ENCODE results near the gene FZD2. TPM values are rescaled to one million over a fixed set of nuclear protein-coding genes. Genes with fewer than 3 reads are reported as not detected.

The FZD2 gene
- total RNA-seq, 2 experiments from 2014 or later = not detected

GRCh38 chr17:44572801-44573200, 15.5 kb downstream of the FZD2 start:
- Mint-ChIP-seq H3K4me3 (no peak overlapping the region), H3K36me3 (ENCODE audit: low read depth) (no peaks in the 10 kb centered on the region), H3K27me3 (peaks cover 42% of the 10 kb centered on the region), H3K27ac (no peak overlapping the region), H3K4me1 (ENCODE audit: low read depth) (no peaks in the 10 kb centered on the region), H3K9me3 (no peaks in the 10 kb centered on the region)
- H3K4me3 ChIP-seq (ENCODE audit: low read length) = no peak overlapping the region
- no peak overlapping the region for H3K27ac ChIP-seq (ENCODE audit: low read depth in 1 of 2, low read length in 2 of 2)
- intact Hi-C loops (cut with DNase I, micrococcal nuclease) = no loop called here
- no peak for ATAC-seq (ENCODE audit: poor library complexity)
- no peaks in the 10 kb centered on the region for H3K4me1 ChIP-seq (ENCODE audit: insufficient read depth, low read length)
- H3K27me3 ChIP-seq (ENCODE audit: control insufficient read depth in 1 of 2, insufficient read depth in 2 of 2, low read length in 2 of 2) = peaks cover 5 to 9% of the 10 kb centered on the region in 2 experiments
- POLR2A ChIA-PET = no interaction called here
- no peaks in the 10 kb centered on the region for H3K36me3 ChIP-seq (ENCODE audit: insufficient read depth, low read length)
- H3K9me3 ChIP-seq (ENCODE audit: control insufficient read depth in 1 of 2, insufficient read depth in 1 of 2, low read length in 2 of 2) = peaks cover 0 to 5% of the 10 kb centered on the region in 2 experiments
- DNase-seq = no peak
- CTCF ChIA-PET = no interaction called here
- TF ChIP-seq CTCF (IDR thresholded peaks at IDR 0.05) = no peak

GRCh38 chr17:44575403-44575802, 18.1 kb downstream of the FZD2 start:
- no peaks in the 10 kb centered on the region for H3K4me1 Mint-ChIP-seq (ENCODE audit: low read depth)
- H3K4me3 Mint-ChIP-seq = no peak overlapping the region
- intact Hi-C loops (cut with DNase I, micrococcal nuclease) = no loop called here
- ChIA-PET POLR2A (no interaction called here), CTCF (interaction anchor here (0.6 kb wide), 1 partner anchor 251 kb away, joined by 3 read pairs; no protein-coding TSS in a partner anchor)
- no peak for TF ChIP-seq CTCF (IDR thresholded peaks at IDR 0.05)
- no peaks in the 10 kb centered on the region for H3K9me3 Mint-ChIP-seq
- Histone ChIP-seq H3K27me3 (ENCODE audit: control insufficient read depth in 1 of 2, insufficient read depth in 2 of 2, low read length in 2 of 2) (peaks cover 2 to 6% of the 10 kb centered on the region in 2 experiments), H3K4me3 (ENCODE audit: low read length) (no peak overlapping the region), H3K36me3 (ENCODE audit: insufficient read depth, low read length) (no peaks in the 10 kb centered on the region), H3K27ac (ENCODE audit: low read depth in 1 of 2, low read length in 2 of 2) (no peak overlapping the region), H3K9me3 (ENCODE audit: control insufficient read depth in 1 of 2, insufficient read depth in 1 of 2, low read length in 2 of 2) (no peaks in the 10 kb centered on the region), H3K4me1 (ENCODE audit: insufficient read depth, low read length) (no peaks in the 10 kb centered on the region)
- no peak for DNase-seq
- H3K27ac Mint-ChIP-seq = no peak overlapping the region
- ATAC-seq (ENCODE audit: poor library complexity) = no peak
- H3K36me3 Mint-ChIP-seq (ENCODE audit: low read depth) = no peaks in the 10 kb centered on the region
- H3K27me3 Mint-ChIP-seq = peaks cover 48% of the 10 kb centered on the region

GRCh38 chr17:44578947-44579346, 21.7 kb downstream of the FZD2 start:
- no peak for TF ChIP-seq CTCF (IDR thresholded peaks at IDR 0.05)
- H3K4me1 Mint-ChIP-seq (ENCODE audit: low read depth) = no peaks in the 10 kb centered on the region
- CTCF ChIA-PET = no interaction called here
- POLR2A ChIA-PET = no interaction called here
- DNase-seq = no peak
- Histone ChIP-seq H3K4me1 (ENCODE audit: insufficient read depth, low read length) (no peaks in the 10 kb centered on the region), H3K4me3 (ENCODE audit: low read length) (no peak overlapping the region), H3K27me3 (ENCODE audit: control insufficient read depth in 1 of 2, insufficient read depth in 2 of 2, low read length in 2 of 2) (peaks cover 9 to 15% of the 10 kb centered on the region in 2 experiments), H3K36me3 (ENCODE audit: insufficient read depth, low read length) (no peaks in the 10 kb centered on the region), H3K9me3 (ENCODE audit: control insufficient read depth in 1 of 2, insufficient read depth in 1 of 2, low read length in 2 of 2) (no peaks in the 10 kb centered on the region), H3K27ac (ENCODE audit: low read depth in 1 of 2, low read length in 2 of 2) (no peak overlapping the region)
- intact Hi-C loops (cut with DNase I, micrococcal nuclease) = no loop called here
- H3K27ac Mint-ChIP-seq = no peak overlapping the region
- ATAC-seq (ENCODE audit: poor library complexity) = no peak
- peaks cover 55% of the 10 kb centered on the region for H3K27me3 Mint-ChIP-seq
- no peaks in the 10 kb centered on the region for H3K36me3 Mint-ChIP-seq (ENCODE audit: low read depth)
- H3K9me3 Mint-ChIP-seq = no peaks in the 10 kb centered on the region
- H3K4me3 Mint-ChIP-seq = no peak overlapping the region
